ENCODE data around the gene THAP4.

THAP4 gene, protein sequence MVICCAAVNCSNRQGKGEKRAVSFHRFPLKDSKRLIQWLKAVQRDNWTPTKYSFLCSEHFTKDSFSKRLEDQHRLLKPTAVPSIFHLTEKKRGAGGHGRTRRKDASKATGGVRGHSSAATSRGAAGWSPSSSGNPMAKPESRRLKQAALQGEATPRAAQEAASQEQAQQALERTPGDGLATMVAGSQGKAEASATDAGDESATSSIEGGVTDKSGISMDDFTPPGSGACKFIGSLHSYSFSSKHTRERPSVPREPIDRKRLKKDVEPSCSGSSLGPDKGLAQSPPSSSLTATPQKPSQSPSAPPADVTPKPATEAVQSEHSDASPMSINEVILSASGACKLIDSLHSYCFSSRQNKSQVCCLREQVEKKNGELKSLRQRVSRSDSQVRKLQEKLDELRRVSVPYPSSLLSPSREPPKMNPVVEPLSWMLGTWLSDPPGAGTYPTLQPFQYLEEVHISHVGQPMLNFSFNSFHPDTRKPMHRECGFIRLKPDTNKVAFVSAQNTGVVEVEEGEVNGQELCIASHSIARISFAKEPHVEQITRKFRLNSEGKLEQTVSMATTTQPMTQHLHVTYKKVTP

DNA sequence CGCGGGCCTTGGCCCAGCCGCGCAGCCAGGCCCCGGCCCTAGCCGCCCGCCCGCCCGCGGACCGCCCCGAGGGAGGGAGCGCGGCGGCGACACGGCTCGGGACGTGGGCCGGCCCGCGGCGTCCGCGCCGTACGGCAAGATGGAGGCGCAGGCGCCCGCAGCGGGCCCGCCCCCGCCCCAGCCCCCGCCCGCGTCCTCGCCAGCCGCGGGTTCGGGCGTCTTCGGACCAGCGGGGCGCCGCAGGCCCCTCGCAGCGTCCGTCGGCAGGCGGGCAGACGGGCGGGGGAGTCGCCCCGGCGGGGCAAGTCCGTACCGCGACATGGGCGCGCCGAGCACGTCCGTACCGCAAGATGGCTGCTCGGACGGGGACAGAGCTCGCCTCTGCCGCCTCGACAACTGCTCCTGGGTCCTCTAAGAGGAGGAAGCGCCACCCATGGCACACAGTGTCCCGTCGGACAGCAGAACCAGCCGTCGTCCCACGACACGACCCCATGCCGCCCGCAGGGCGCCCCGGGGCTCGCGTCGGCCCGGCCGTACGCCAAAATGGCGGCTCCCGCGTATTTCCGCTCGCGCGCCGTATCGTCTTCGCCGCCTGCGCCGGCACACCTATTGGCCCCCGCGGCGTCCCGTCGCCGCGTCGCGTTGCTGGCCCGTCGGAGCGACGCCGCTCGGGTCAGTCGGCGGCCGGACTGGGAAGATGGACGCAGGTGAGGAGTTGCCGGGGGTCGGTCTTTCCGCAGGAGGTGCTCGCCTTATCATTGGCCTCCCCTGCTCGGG is at the start of gene THAP4, which contains the start of gene ATG4B:
Gene THAP4 (minus strand): TSS at position 141 of the 777 bp plus-strand sequence. CDS start 141 bp downstream, outside the sequence.
Gene ATG4B (plus strand): TSS at position 676 of the 777 bp plus-strand sequence. CDS start 22 bp downstream, at position 698.
- DNase-seq (ENCODE audit: low read depth in 2 of 2): peak; percentile 62 to 67

GRCh38 chr2:241686324-241686649 is 49.3 kb upstream of the THAP4 start:
- no peak for DNase-seq (ENCODE audit: low read depth in 2 of 2)

DNA sequence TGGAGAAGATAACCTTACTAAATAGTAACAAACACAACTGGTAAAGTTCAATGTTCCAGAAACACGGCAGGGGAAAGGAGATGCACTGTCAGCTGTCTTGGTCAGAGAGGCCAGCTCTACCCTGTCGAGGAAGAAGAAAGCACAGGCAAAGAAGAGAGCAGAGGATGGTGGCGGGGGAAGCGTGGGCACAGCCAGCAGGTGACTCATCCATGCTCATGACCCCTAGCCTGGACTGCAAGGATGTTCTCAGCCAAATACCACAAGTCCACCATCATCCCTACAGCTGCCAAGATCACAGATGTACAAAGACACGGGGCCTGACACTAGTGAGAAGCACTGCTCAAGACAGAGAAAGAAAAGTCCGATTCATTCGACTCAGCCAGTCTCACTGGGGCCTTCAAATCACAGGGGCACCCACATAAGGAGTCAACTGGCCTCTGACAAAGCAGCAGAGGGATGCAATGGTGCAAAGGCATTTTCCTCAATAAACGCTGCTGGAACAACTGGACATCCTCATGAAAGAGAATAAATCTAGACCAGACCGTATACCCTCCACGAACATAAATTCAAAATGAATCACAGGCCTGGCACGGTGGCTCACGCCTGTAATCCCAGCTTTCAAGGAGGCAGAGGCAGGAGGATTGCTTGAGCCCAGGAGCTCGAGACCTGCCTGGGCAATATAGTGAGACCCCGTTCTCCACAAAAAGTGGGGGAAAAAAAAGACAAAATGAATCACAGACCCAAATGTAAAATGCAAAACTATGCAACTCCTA is 44.1 kb upstream of the THAP4 start:
- no peak for DNase-seq (ENCODE audit: low read depth in 2 of 2)

- DNase-seq (ENCODE audit: low read depth in 2 of 2): no peak
Measured at GRCh38 chr2:241680044-241680443, 43.1 kb upstream of the THAP4 start.

GRCh38 chr2:241678784-241679540 is 42.0 kb upstream of the THAP4 start:
- no peak for DNase-seq (ENCODE audit: low read depth in 2 of 2)

DNA sequence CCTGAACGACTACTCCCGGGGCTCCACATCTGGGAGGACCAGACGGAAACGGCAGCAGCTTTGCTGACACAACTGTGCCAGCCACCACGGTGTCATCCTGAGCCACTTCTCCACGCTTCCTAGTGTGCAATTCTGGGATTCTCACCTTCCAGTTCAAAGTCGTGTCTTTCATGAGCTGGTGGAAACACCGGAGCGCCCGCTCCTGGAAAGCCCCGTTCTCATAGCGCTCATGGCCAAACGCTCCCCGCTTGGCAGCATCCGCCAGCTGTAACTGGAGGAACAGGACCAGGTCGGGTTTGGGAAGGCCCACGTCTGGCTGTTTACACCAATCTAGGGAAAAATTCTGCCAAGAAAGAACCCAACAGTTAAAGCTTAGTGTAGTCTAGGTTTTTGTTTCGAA is 41.3 kb upstream of the THAP4 start:
- no peak for DNase-seq (ENCODE audit: low read depth in 2 of 2)

- no peak for DNase-seq (ENCODE audit: low read depth in 2 of 2)
Measured at GRCh38 chr2:241677392-241677791, 40.4 kb upstream of the THAP4 start.

- DNase-seq (ENCODE audit: low read depth in 2 of 2): no peak
Measured at GRCh38 chr2:241676665-241677064, 39.7 kb upstream of the THAP4 start.

GRCh38 chr2:241675885-241676284 is 38.9 kb upstream of the THAP4 start:
- no peak for DNase-seq (ENCODE audit: low read depth in 2 of 2)

GRCh38 chr2:241673797-241674725 is 37.1 kb upstream of the THAP4 start:
- no peak for DNase-seq (ENCODE audit: low read depth in 2 of 2)

DNA sequence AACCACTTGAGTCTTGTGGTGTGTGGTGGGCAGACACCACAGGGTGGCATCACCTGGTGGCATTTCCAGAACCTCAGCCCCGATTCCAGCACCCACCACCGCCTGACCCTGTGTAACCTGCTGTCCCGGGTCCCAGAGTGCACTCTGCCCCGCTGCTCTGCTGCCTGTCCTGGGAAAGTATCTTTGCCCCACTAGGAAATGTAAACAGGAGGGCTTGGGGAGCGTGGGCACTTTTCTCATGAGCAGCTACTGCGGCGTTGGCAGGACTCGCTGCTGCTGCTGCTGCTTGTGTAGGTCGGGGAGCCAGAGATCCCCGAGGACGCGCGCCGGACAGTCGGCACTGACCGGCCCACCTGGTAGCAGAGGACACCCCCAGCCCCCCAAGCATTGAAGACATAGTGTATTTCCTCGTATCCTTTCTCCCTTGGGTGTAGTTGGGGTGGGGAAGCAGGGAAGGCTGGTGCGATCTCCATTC is 36.3 kb upstream of the THAP4 start:
- DNase-seq (ENCODE audit: low read depth in 2 of 2): no peak

DNA sequence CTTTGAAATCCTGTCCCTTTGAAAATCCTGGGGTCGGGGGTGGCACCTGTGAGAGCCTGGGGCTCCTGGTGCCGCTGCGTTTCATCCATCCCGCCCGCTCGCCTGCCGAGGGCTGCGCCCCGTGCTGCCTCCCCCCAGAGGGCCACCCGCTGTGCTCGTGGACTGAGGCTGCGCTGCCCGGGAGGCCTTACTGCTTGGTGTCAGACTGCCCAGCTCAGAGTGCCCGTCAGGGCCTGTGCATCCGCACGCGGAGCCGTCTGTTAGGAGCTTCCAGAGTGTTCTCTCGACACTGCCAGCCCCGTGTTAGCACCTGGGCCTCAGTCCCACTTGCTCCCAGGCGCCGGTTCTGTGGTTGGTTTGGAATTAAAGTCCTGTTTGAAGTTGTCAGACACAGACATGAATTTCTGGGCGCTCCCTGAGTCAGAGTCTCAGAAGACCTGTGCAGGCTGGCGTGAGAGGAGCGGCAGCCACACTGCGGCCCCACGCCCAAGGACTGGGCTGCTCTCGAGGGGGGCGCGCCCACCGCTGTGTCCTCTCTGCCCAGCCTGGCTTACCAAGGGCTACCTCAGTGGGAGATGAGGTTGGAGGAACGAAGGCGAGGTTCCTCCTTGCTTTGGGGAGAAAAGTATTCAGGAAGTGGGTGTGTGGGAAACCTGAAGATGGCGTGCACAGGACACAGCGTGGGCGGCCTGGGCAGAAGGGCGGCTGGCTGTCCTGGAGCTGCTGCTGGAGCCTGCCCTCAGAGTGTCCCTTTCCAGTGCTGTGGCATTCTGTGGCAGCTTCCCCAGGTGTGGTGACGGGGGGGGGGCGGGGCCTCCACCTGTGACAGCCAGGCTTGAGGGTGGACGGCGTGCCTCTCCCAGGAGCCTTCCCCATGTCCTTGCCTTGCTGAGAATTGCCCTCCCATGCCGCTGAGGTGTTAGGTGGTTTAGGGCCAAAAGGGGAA is 35.6 kb upstream of the THAP4 start:
- no peak for DNase-seq (ENCODE audit: low read depth in 2 of 2)

GRCh38 chr2:241671457-241672240 is 34.7 kb upstream of the THAP4 start:
- no peak for DNase-seq (ENCODE audit: low read depth in 2 of 2)

DNA sequence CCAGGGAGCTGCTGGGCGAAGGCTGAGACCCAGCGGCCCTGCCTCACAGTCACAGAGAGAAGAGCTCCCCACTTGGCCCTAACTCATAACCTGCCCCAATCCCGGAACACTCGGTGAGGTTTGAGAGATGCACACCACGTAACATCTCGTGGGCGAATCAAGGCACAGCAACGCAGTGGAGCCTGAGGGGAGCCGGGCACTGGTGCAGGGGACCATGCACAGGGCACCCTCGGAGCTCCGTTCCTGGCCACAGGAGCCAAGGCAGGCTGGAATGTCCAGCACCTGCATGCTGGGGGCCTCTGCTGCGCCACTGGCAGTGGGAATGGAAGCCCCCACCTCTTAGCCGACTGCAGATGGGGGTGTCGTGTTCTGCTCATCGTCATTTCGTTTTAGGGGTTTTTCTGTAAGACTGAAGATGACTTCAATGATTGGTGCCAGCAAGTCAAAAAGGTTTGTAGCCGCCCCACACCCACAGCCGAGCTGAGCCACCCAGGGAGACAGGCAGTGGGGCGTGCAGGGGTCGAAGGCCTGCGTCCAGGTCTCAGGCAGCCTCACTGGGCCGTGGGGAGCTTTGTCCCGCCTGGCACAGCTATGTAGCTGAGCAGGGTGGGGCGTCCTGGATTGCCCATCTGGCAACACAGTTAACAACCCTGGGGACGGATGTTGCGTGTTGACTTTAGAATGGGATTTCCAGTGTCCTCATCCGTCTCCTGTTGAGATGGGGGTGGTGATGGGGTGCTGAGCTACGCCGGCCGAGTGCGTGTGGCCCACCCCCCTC is 33.6 kb upstream of the THAP4 start:
- DNase-seq (ENCODE audit: low read depth in 2 of 2): no peak

DNA sequence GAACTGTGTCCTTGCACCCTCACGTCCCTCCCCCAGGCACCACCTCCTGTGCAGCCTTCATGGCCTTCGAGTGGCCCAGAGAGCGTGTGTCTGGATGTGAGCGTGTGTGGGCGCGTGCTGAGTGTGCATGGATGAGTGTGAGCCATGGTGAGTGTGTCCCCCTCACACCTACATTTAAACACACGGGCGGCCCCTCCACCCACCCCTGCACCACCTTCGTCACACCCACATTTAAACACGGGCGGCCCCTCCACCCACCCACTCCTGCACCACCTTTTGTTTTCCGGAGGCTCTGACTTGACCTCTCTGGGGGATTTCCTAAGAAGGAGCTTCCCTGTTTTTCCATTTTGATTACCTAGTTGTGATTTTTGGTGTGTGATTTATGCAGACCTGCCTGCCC is 31.9 kb upstream of the THAP4 start:
- DNase-seq (ENCODE audit: low read depth in 2 of 2): no peak

DNA sequence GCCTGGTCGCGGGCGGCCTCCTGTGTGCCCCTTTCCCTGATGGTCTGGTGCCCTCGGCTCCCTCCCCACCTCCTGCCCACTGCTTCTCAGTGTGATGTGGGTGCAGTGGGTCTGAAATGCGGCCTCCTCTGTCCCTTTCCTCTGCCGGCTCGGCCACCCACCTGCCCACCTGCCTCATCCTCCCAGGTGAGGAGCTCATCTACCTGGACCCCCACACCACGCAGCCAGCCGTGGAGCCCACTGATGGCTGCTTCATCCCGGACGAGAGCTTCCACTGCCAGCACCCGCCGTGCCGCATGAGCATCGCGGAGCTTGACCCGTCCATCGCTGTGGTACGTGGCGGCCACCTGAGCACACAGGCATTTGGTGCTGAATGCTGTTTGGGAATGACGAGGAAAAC is 31.4 kb upstream of the THAP4 start:
- DNase-seq (ENCODE audit: low read depth in 2 of 2): no peak

All from stimulated activated CD4-positive, alpha-beta T cell treated with anti-CD3 and anti-CD28 coated beads, Interleukin-15, amount 100 ng/mL, for 48 hours (primary cell).